HEK293 (cell line): ENCODE results near the gene TACC2.

Experiments
- CTCF ChIA-PET: fragments of 350-600 bp; formaldehyde crosslinking; extraction: SDS; loops from one replicate; lab custom pipeline; 2021; ENCODE audit warnings: antibody characterized with exemption; lab: Yijun Ruan, JAX
- POLR2A ChIA-PET: fragments of 300-600 bp; formaldehyde crosslinking; extraction: SDS; loops from one replicate; lab custom pipeline; 2020; ENCODE audit warnings: antibody characterized with exemption, inconsistent platforms; lab: Yijun Ruan, JAX
- H3K27ac ChIP-seq: fragments of 200-500 bp; sonication (Bioruptor generic); 2 replicates; pipeline ENCODE4 v1.5.1; 2014; ENCODE audit warnings: low read depth, low read length, control low read depth, inconsistent platforms; ENCODE audit errors: extremely low read depth
- H3K36me3 ChIP-seq, 2 experiments: fragments of 200-500 bp in 1 of 2; sonication (Bioruptor generic) in 1 of 2; 1 replicate in 1 of 2; 2 replicates in 1 of 2; pipeline ENCODE4 v1.5.1; 2014 to 2017; ENCODE audit warnings: inconsistent platforms in 2 of 2, low read length in 2 of 2; ENCODE audit not compliant: control insufficient read depth in 2 of 2, insufficient read depth in 1 of 2
- H3K4me1 ChIP-seq: fragments of 200-500 bp; sonication (Bioruptor generic); 2 replicates; pipeline ENCODE4 v1.5.1; 2014; ENCODE audit warnings: mild to moderate bottlenecking, low read length, inconsistent platforms; ENCODE audit not compliant: control insufficient read depth, insufficient read depth
- H3K4me3 ChIP-seq: 2 replicates; pipeline ENCODE4 v1.5.1; 2011; ENCODE audit warnings: low read depth, mild to moderate bottlenecking, control low read depth, low read length, moderate library complexity
- H3K9me3 ChIP-seq: fragments of 200-500 bp; sonication (Bioruptor generic); 2 replicates; pipeline ENCODE4 v1.5.1; 2014; ENCODE audit warnings: low read depth, low read length, inconsistent platforms; ENCODE audit not compliant: control insufficient read depth, insufficient read depth
- BCL11A ChIP-seq: fragments of 450-650 bp; formaldehyde crosslinking; IDR thresholded peaks from 2 replicates; pipeline ENCODE4 v1.5.1; 2016; ENCODE audit warnings: low read depth, missing biosample characterization, missing genetic modification characterization
- GFI1B ChIP-seq: fragments of 450-650 bp; formaldehyde crosslinking; IDR thresholded peaks from 2 replicates; pipeline ENCODE4 v1.5.1; 2016; ENCODE audit warnings: missing biosample characterization, missing genetic modification characterization
- HOXA7 ChIP-seq: sonication (generic); formaldehyde crosslinking; IDR thresholded peaks from 2 replicates; pipeline ENCODE4 v1.8.1; 2022; ENCODE audit warnings: missing genetic modification reagents, borderline replicate concordance
- INSM2 ChIP-seq: fragments of 450-650 bp; formaldehyde crosslinking; IDR thresholded peaks from 2 replicates; pipeline ENCODE4 v1.5.1; 2016; ENCODE audit warnings: missing biosample characterization, missing genetic modification characterization
- KLF8 ChIP-seq: fragments of 450-650 bp; formaldehyde crosslinking; IDR thresholded peaks from 2 replicates; pipeline ENCODE4 v1.5.1; 2016; ENCODE audit warnings: missing biosample characterization, missing genetic modification characterization
- REPIN1 ChIP-seq: fragments of 450-650 bp; formaldehyde crosslinking; IDR thresholded peaks from 2 replicates; pipeline ENCODE4 v1.5.1; 2017; ENCODE audit warnings: missing biosample characterization, missing genetic modification characterization, low read depth
- WT1 ChIP-seq: fragments of 450-650 bp; formaldehyde crosslinking; IDR thresholded peaks from 2 replicates; pipeline ENCODE4 v1.5.1; 2016; ENCODE audit warnings: missing biosample characterization, missing genetic modification characterization
- YY1 ChIP-seq: fragments of 450-650 bp; formaldehyde crosslinking; IDR thresholded peaks from 2 replicates; pipeline ENCODE4 v1.5.1; 2018; ENCODE audit warnings: missing biosample characterization, missing genetic modification characterization
- ZBTB10 ChIP-seq: fragments of 450-650 bp; formaldehyde crosslinking; IDR thresholded peaks from 2 replicates; pipeline ENCODE4 v1.5.1; 2016; ENCODE audit warnings: missing biosample characterization, missing genetic modification characterization
- ZBTB8A ChIP-seq: fragments of 450-650 bp; formaldehyde crosslinking; IDR thresholded peaks from 2 replicates; pipeline ENCODE4 v1.5.1; 2016; ENCODE audit warnings: missing biosample characterization, missing genetic modification characterization
- ZNF311 ChIP-seq: fragments of 450-650 bp; formaldehyde crosslinking; IDR thresholded peaks from 2 replicates; pipeline ENCODE4 v1.5.1; 2017; ENCODE audit warnings: missing biosample characterization, missing genetic modification characterization, borderline replicate concordance
- ZNF324 ChIP-seq: fragments of 450-650 bp; formaldehyde crosslinking; IDR thresholded peaks from 2 replicates; pipeline ENCODE4 v1.5.1; 2016; ENCODE audit warnings: missing biosample characterization, missing genetic modification characterization
- ZNF335 ChIP-seq: fragments of 450-650 bp; formaldehyde crosslinking; conservative IDR thresholded peaks from 2 replicates; pipeline ENCODE4 v1.5.1; 2016; ENCODE audit warnings: missing biosample characterization, missing genetic modification characterization
- ZNF48 ChIP-seq: fragments of 450-650 bp; formaldehyde crosslinking; IDR thresholded peaks from 2 replicates; pipeline ENCODE4 v1.5.1; 2016; ENCODE audit warnings: missing biosample characterization, missing genetic modification characterization
- ZNF529 ChIP-seq: fragments of 450-650 bp; formaldehyde crosslinking; IDR thresholded peaks from 2 replicates; pipeline ENCODE4 v1.5.1; 2017; ENCODE audit warnings: missing genetic modification characterization, missing biosample characterization; ENCODE audit not compliant: insufficient replicate concordance
- ZXDB ChIP-seq: fragments of 450-650 bp; formaldehyde crosslinking; IDR thresholded peaks from 2 replicates; pipeline ENCODE4 v1.5.1; 2016; ENCODE audit warnings: missing biosample characterization, missing genetic modification characterization
- TF ChIP-seq, protein P1 (sequence below): fragments of 450-650 bp; formaldehyde crosslinking; IDR thresholded peaks from 2 replicates; pipeline ENCODE4 v1.5.1; 2016; ENCODE audit warnings: missing biosample characterization, missing genetic modification characterization
- TF ChIP-seq, protein P2 (sequence below): fragments of 450-650 bp; formaldehyde crosslinking; IDR thresholded peaks from 2 replicates; pipeline ENCODE4 v1.5.1; 2016; ENCODE audit warnings: missing biosample characterization, missing genetic modification characterization, borderline replicate concordance
- TF ChIP-seq, protein P3 (sequence below): fragments of 450-650 bp; formaldehyde crosslinking; IDR thresholded peaks from 2 replicates; pipeline ENCODE4 v1.5.1; 2016; ENCODE audit warnings: missing biosample characterization, missing genetic modification characterization
- TF ChIP-seq, protein P4 (sequence below): fragments of 450-650 bp; formaldehyde crosslinking; IDR thresholded peaks from 2 replicates; pipeline ENCODE4 v1.5.1; 2017; ENCODE audit warnings: missing biosample characterization, missing genetic modification characterization

Gene TACC2

DNA sequence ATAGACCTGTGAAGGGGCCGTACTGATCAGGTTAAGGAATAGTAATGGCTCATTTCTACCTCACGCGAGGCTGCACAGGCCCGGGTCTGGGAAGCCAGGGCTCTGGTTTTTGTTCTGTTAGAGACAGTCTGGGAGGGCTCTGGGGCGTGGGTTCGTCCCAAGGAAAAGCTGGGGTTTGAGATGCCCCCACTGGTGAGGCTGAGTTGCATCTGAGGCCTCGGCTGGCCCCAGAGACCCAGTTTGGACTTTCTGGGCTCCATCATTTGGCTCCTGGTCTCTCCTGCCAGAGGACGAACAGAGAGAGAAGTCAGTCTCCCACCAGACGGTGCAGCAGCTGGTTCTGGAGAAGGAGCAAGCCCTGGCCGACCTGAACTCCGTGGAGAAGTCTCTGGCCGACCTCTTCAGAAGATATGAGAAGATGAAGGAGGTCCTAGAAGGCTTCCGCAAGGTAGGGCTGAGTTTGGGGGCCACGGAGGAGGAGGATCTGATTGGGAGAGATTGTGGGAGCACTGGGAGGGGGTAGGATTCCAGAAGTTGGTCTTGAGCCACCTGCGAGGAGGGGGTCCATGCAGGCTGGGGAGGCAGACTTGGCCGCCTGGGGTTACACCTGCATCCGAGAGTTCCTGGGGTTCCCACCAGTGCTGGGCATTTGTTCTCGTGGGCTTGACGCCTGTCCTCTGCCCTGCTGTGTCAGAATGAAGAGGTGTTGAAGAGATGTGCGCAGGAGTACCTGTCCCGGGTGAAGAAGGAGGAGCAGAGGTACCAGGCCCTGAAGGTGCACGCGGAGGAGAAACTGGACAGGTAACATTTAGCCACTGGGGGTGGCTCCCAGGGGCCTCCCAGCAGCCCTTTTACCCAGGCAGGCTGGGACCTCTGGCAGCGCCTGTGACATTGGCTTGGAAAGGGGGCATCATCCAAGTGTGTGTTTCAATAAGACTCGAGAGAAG is 259.7 kb downstream of the TACC2 start:
- TF ChIP-seq ZNF311 (tag by site-specific recombination) (no peak), ZNF335 (no peak), ZNF529 (tag by site-specific recombination) (no peak), GFI1B (no peak), KLF8 (tag by site-specific recombination) (no peak), HOXA7 (CRISPR knock-in tag) (no peak), BCL11A (tag by site-specific recombination) (no peak)
- TF ChIP-seq, protein P1, sequence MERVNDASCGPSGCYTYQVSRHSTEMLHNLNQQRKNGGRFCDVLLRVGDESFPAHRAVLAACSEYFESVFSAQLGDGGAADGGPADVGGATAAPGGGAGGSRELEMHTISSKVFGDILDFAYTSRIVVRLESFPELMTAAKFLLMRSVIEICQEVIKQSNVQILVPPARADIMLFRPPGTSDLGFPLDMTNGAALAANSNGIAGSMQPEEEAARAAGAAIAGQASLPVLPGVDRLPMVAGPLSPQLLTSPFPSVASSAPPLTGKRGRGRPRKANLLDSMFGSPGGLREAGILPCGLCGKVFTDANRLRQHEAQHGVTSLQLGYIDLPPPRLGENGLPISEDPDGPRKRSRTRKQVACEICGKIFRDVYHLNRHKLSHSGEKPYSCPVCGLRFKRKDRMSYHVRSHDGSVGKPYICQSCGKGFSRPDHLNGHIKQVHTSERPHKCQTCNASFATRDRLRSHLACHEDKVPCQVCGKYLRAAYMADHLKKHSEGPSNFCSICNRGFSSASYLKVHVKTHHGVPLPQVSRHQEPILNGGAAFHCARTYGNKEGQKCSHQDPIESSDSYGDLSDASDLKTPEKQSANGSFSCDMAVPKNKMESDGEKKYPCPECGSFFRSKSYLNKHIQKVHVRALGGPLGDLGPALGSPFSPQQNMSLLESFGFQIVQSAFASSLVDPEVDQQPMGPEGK (tag by site-specific recombination) = no peak
- H3K9me3 ChIP-seq = no peaks in the 10 kb centered on the region
- no peaks in the 10 kb centered on the region for H3K36me3 ChIP-seq
- ChIA-PET CTCF (no interaction called here), POLR2A (no interaction called here)
- H3K4me3 ChIP-seq = no peak overlapping the region
- no peak overlapping the region for H3K27ac ChIP-seq
- no peaks in the 10 kb centered on the region for H3K4me1 ChIP-seq

- Histone ChIP-seq H3K4me3 (no peak overlapping the region), H3K27ac (no peak overlapping the region), H3K9me3 (no peaks in the 10 kb centered on the region), H3K36me3 (no peaks in the 10 kb centered on the region), H3K4me1 (no peaks in the 10 kb centered on the region)
- ChIA-PET CTCF (no interaction called here), POLR2A (no interaction called here)
- TF ChIP-seq ZBTB8A (tag by site-specific recombination) (no peak), ZBTB10 (tag by site-specific recombination) (no peak), INSM2 (tag by site-specific recombination) (no peak), WT1 (no peak), ZNF48 (tag by site-specific recombination) (no peak), REPIN1 (tag by site-specific recombination) (no peak), ZNF324 (no peak), YY1 (tag by site-specific recombination) (no peak), ZXDB (tag by site-specific recombination) (no peak)
- TF ChIP-seq, protein P2, sequence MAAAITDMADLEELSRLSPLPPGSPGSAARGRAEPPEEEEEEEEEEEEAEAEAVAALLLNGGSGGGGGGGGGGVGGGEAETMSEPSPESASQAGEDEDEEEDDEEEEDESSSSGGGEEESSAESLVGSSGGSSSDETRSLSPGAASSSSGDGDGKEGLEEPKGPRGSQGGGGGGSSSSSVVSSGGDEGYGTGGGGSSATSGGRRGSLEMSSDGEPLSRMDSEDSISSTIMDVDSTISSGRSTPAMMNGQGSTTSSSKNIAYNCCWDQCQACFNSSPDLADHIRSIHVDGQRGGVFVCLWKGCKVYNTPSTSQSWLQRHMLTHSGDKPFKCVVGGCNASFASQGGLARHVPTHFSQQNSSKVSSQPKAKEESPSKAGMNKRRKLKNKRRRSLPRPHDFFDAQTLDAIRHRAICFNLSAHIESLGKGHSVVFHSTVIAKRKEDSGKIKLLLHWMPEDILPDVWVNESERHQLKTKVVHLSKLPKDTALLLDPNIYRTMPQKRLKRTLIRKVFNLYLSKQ (tag by site-specific recombination) = no peak
- TF ChIP-seq, protein P3, sequence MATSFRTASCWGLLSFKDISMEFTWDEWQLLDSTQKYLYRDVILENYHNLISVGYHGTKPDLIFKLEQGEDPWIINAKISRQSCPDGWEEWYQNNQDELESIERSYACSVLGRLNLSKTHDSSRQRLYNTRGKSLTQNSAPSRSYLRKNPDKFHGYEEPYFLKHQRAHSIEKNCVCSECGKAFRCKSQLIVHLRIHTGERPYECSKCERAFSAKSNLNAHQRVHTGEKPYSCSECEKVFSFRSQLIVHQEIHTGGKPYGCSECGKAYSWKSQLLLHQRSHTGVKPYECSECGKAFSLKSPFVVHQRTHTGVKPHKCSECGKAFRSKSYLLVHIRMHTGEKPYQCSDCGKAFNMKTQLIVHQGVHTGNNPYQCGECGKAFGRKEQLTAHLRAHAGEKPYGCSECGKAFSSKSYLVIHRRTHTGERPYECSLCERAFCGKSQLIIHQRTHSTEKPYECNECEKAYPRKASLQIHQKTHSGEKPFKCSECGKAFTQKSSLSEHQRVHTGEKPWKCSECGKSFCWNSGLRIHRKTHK (tag by site-specific recombination) = no peak
- TF ChIP-seq, protein P4, sequence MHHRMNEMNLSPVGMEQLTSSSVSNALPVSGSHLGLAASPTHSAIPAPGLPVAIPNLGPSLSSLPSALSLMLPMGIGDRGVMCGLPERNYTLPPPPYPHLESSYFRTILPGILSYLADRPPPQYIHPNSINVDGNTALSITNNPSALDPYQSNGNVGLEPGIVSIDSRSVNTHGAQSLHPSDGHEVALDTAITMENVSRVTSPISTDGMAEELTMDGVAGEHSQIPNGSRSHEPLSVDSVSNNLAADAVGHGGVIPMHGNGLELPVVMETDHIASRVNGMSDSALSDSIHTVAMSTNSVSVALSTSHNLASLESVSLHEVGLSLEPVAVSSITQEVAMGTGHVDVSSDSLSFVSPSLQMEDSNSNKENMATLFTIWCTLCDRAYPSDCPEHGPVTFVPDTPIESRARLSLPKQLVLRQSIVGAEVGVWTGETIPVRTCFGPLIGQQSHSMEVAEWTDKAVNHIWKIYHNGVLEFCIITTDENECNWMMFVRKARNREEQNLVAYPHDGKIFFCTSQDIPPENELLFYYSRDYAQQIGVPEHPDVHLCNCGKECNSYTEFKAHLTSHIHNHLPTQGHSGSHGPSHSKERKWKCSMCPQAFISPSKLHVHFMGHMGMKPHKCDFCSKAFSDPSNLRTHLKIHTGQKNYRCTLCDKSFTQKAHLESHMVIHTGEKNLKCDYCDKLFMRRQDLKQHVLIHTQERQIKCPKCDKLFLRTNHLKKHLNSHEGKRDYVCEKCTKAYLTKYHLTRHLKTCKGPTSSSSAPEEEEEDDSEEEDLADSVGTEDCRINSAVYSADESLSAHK (tag by site-specific recombination) = no peak
These were observed 260.4 kb downstream of the TACC2 start for GRCh38 chr10:122249303-122249850.
